GM23338 (cell line): ENCODE data around the gene EHMT2.

Source experiments
- CREB1 ChIP-seq: fragments of 250-450 bp; sonication (Bioruptor Pico); IDR thresholded peaks from 2 replicates; pipeline ENCODE4 v1.5.0; 2020; ENCODE audit warnings: low read depth, mild to moderate bottlenecking, moderate library complexity
- EZH2 ChIP-seq: fragments of 200-600 bp; sonication (generic); IDR thresholded peaks from one replicate; pipeline ENCODE4 v1.8.0; 2017; ENCODE audit warnings: antibody characterized with exemption, mild to moderate bottlenecking, low read depth; ENCODE audit not compliant: unreplicated experiment
- EZH2phosphoT487 ChIP-seq: fragments of 200-600 bp; sonication (generic); IDR thresholded peaks from one replicate; pipeline ENCODE4 v1.8.1; 2018; ENCODE audit warnings: antibody characterized with exemption; ENCODE audit not compliant: unreplicated experiment
- NANOG ChIP-seq: IDR thresholded peaks from 2 replicates; pipeline ENCODE4 v1.6.1; 2016; ENCODE audit warnings: antibody characterized with exemption, borderline replicate concordance
- POLR2AphosphoS5 ChIP-seq: IDR thresholded peaks from 2 replicates; pipeline ENCODE4 v1.6.1; 2016; ENCODE audit warnings: antibody characterized with exemption, low read depth
- TF ChIP-seq, protein P1 (sequence below), 2 experiments: fragments of 200-600 bp in 1 of 2; sonication (generic) in 1 of 2; conservative IDR thresholded peaks; 2 replicates each; pipeline versions ENCODE4 v1.5.1 to v1.6.1; 2016 to 2017; ENCODE audit warnings: antibody characterized with exemption in 2 of 2, low read depth in 2 of 2, mild to moderate bottlenecking in 2 of 2, moderate library complexity in 1 of 2
- TF ChIP-seq, protein P2 (sequence below): IDR thresholded peaks from one replicate; pipeline ENCODE4 v1.6.1; 2018; ENCODE audit warnings: antibody characterized with exemption; ENCODE audit not compliant: unreplicated experiment
- TF ChIP-seq, protein P3 (sequence below): IDR thresholded peaks from 2 replicates; pipeline ENCODE4 v1.6.1; 2016; ENCODE audit warnings: antibody characterized with exemption

DNA sequence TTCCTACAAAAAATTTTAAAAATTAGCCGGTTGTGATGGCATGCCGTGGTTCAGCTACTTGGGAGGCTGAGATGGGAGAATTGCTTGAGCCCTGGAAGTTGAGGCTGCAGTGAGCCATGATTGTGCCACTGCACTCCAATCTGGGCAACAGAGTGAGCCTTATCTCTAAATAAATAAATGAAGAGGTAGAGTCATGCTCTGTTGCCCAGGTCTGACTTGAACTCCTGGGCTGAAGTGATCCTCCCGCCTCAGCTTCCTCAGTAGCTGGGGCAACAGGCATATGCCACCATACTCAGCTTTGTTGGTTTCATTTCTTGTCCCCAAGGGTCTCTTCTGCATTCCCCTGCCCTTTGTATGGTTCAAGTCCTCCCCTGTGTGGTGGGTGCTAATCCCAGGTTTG lies 53.0 kb downstream of the EHMT2 start:
- TF ChIP-seq POLR2AphosphoS5 (no peak), NANOG (no peak), EZH2 (no peak), EZH2phosphoT487 (no peak), CREB1 (CRISPR knock-in tag) (no peak)
- TF ChIP-seq, protein P1, sequence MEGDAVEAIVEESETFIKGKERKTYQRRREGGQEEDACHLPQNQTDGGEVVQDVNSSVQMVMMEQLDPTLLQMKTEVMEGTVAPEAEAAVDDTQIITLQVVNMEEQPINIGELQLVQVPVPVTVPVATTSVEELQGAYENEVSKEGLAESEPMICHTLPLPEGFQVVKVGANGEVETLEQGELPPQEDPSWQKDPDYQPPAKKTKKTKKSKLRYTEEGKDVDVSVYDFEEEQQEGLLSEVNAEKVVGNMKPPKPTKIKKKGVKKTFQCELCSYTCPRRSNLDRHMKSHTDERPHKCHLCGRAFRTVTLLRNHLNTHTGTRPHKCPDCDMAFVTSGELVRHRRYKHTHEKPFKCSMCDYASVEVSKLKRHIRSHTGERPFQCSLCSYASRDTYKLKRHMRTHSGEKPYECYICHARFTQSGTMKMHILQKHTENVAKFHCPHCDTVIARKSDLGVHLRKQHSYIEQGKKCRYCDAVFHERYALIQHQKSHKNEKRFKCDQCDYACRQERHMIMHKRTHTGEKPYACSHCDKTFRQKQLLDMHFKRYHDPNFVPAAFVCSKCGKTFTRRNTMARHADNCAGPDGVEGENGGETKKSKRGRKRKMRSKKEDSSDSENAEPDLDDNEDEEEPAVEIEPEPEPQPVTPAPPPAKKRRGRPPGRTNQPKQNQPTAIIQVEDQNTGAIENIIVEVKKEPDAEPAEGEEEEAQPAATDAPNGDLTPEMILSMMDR (conservative IDR thresholded peaks at IDR 0.05; ENCODE audit: low read depth in 2 of 2) = no peak
- TF ChIP-seq, protein P2, sequence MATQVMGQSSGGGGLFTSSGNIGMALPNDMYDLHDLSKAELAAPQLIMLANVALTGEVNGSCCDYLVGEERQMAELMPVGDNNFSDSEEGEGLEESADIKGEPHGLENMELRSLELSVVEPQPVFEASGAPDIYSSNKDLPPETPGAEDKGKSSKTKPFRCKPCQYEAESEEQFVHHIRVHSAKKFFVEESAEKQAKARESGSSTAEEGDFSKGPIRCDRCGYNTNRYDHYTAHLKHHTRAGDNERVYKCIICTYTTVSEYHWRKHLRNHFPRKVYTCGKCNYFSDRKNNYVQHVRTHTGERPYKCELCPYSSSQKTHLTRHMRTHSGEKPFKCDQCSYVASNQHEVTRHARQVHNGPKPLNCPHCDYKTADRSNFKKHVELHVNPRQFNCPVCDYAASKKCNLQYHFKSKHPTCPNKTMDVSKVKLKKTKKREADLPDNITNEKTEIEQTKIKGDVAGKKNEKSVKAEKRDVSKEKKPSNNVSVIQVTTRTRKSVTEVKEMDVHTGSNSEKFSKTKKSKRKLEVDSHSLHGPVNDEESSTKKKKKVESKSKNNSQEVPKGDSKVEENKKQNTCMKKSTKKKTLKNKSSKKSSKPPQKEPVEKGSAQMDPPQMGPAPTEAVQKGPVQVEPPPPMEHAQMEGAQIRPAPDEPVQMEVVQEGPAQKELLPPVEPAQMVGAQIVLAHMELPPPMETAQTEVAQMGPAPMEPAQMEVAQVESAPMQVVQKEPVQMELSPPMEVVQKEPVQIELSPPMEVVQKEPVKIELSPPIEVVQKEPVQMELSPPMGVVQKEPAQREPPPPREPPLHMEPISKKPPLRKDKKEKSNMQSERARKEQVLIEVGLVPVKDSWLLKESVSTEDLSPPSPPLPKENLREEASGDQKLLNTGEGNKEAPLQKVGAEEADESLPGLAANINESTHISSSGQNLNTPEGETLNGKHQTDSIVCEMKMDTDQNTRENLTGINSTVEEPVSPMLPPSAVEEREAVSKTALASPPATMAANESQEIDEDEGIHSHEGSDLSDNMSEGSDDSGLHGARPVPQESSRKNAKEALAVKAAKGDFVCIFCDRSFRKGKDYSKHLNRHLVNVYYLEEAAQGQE = no peak
- TF ChIP-seq, protein P3, sequence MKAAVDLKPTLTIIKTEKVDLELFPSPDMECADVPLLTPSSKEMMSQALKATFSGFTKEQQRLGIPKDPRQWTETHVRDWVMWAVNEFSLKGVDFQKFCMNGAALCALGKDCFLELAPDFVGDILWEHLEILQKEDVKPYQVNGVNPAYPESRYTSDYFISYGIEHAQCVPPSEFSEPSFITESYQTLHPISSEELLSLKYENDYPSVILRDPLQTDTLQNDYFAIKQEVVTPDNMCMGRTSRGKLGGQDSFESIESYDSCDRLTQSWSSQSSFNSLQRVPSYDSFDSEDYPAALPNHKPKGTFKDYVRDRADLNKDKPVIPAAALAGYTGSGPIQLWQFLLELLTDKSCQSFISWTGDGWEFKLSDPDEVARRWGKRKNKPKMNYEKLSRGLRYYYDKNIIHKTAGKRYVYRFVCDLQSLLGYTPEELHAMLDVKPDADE = no peak
